ENCODE data around the gene NR6A1.

Gene NR6A1

DNA sequence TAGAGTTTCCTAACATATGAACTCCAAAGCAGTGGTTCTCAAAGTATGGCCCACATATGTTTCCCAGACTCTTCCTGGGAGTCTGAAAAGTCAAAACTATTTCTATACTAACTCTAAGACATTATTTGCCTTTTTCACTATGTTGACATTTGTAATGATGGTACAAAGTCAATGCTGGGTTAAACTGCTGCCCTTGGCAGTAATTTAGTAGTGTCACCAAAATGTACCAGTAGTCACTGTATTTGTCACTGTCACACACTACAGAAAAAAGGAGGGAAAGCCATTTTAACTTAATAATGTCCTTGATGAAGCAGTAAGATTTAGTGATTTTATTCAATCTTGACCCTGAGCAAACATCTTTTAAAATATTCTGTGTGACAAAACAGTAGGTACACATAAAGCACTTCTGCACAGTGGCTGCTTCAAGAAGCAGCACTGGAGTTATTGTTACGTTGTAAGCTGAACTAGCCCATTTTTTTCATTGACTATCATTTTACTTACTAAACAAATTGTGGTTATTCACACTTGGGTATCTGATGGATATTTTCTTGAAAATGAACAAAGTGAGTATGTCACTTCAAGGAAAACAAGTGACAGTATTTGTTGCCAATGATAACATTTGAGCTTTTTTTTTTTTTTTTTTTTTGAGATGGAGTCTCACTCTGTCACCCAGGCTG lies 90.3 kb downstream of the NR6A1 start:
- DNase-seq, result no peak

DNA sequence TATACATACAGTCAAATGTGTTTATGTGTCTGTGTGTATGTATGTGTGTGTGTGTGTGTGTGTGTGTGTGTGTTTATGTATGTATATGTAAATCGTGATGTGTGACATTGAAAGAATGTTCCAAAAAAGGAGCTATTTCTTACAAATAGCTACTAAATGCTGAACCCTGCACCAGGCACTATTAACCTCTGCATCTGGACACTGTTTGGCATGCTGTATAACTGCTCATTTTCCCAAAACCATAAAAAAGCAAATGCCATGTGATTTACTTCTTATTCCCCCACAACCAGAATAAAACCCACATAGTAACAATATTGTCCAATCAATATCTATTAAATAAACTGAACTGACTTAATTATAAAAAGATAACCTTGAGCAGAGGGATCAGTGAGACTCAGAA lies 91.1 kb downstream of the NR6A1 start:
- DNase-seq, result no peak

DNA sequence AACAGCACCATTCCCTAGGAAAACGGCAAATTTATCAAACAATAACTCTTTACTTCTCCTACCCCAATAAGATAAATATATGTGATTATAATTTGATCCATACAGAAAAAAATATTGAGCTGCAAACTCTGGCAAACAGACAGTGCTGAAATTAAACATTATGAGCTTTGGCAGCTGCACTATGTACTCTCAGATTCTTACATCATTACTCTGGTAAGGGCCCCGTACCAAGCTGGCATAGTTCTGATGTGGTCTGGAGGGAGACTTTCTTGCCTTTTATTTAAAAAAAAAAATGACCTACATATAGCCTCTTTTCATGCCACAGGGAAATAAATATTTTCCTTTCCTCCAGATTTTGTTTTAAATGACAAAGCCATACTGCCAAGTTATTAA lies 95.0 kb downstream of the NR6A1 start:
- DNase-seq, result no peak

DNA sequence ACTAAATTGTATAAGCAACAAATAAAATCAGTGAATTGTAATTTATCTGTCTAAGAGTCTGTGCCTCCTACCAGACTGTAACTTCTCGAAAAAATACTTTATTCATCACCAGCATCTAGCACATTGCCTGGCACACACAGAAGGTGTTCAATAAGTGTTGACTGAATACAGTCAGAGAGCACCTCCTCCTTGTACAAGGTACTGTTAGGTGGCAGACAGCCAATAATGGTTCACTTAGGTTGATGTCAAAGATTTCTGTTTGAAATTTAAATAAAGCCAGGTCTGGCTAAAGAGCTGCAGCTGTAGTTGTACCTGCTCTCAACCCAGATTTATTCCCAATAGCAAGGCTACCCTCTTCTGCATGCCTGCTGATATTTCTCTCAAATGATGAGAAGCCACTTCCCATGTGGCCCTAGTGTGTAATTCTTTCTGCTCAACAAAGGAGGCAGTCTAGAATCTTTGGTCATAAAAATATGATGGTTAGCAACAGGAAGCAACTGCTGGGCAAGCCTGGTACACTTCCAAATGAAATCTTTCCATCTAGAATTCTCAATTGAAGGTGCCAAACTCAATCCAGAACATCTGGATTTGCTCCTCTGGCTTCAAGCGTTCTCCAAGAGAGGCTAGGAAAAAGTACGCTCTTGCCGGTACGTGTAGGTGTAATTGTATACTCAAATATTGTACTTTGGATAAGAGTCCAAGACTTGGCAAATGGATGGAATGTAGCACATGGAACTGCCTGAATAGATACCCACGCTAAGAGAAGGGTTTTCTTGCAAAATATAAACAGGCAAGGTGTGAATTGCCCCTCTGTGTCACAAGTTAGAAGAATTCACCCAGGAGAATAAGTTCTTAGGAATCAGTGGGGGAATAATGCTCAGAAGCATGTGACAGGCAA lies 95.6 kb downstream of the NR6A1 start:
- DNase-seq, result no peak

DNA sequence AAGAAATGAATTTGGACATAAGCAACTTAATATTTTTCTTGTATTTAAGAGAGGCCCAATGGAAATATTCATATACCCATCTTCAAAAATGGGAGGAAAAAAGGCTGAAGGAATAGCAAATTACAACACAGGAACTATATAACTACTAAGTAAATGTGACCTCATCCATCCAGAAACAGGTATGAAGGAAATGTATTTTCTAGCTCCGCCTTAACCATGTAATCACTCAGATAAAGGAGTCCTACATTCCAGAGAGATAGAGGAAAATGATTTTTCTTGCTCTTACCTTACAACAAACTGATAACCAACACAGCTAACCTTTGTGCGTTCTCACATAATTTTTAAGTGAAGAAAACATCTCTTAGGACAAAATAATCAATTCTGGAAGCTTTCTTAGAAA lies 96.5 kb downstream of the NR6A1 start:
- no peak for DNase-seq

DNA sequence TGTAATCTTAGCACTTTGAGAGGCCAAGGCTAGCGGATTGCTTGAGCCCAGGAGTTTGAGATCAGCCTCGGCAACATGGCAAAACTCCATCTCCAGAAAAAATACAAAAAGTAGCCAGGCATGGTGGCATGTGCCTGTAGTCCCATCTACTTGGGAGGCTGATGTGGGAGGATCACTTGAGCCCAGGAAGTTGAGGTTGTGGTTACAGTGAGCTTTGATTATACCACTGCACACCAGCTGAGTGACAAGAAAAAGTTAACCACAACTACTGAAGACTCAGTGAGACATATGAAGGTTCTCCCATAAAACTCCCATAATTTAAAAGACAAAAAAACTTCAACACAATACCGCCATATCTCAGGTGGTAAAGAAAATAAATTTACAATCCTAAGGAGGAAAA lies 98.0 kb downstream of the NR6A1 start:
- DNase-seq, result no peak

DNA sequence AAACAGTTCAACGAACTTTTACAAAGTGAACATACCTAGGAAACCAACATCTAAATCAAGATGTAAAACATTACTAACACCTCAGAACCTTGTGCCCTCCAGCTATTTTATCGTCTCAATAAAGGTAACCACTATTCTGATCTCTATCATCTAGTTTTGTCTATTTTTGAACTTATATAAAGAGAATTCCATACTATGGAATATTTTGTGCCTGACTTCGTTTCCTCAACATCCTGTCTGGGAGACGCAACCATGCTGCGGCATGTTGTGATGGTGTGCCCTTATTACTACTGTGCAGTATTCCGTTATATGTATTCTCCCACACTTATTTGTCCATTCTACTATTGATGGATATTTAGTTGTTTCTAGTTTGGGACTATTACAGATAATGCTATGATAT lies 99.2 kb downstream of the NR6A1 start:
- DNase-seq, result no peak

DNA sequence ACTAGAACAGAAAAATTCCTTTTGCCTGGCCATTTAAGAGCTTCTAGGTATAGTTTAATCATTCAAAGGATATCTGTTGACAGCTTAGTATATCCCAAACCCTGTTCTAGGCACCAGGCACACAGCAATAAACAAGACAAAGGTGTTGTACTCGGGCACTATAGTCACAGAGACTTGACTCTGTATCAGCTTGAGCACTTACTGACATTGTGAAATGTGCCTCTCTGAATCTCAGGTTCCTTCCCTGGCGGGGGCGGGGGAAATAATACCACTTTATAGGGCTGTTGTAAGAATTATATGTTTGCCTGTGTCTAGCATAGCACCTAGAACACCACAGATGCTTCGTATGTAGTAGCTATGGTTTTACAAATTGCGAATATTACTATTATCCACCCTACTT lies 104.5 kb downstream of the NR6A1 start:
- DNase-seq, result no peak

DNA sequence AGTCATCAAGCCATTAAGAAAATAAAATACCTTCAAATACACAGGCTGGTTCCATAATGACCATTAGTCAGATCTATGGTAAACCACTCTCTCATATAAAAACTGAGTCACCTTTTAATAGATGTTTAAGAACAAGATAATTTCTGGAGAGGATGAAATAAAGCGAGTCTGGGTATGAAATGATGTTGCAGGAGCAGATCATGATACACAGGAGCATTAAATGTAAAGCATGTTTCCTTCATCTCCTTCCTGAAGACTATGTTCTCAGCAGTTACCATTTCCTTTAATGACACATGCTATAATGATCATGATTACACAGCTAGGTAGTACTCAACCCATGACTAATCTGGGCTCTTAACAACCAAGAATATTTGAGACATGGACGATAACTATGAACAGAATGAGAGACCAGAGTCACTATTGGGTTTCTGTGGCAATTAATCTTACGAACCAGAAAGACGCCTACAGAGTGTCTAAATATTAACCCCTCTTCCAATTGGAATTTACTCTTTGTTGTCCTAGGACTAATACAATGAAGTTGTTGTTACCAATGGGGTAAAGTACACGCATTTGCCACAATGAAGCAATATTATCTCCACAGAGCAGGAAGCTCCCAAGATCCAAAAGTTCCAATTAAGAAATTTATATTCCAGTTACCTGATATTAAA lies 105.6 kb downstream of the NR6A1 start:
- no peak for DNase-seq

DNA sequence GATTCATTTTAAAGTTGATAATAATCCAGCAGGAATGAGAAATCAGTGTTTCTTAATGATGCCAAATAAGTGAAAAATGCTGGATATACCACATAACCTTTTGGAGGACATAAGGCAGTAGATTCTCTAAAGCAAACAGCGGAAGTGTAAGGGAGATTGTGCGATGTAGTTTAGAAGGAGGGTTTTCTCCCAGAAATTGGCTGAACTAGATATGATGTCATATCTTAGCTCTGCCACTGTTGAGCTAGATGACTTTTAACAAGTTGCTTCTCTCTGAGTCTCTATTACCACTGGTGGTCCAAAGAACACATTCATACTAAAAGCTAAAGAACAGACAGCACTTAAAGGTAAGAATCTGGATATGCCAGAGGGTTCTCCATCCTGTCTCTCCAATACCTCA lies 107.0 kb downstream of the NR6A1 start:
- no peak for DNase-seq

DNA sequence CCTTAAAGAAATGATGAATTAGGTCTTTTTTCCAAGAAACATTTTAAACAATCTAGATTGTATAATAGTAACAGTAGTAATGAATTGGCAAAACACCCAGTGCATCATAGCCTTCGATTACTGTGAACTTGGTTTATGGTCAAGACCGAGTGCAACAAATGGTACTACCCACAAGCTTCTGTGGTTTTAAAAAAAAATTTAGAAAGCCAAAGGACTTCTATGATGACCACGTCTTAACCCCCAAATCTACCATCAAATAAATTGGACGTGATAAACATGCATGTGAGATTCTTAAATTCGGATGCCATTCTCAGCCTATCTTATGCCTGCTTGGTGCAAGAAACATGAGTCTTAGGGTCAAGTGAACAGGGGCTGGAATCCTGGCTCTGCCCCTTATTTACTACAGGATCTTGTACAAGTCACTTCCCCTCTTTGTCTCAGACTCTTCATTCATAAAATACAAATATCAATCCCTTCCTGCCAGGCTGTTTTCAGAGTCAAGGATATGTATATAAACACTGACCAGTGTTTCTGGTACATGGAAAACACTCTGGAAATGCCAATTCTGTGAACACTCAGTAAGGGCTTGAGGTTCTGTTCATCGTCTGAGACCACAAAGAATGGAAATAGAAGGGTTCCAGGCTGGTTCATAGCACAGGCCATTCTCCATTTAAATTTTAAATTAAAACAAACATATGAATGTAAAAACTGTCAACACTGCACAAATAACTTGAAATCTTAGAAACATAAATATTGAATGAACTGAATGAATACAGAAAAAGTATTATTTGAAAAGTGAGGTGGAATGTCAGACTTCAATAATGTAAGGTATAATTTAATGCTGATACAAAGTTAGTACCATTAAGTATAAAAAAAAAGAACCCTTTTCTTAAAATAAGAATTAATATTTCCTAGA lies 107.8 kb downstream of the NR6A1 start:
- no peak for DNase-seq

DNA sequence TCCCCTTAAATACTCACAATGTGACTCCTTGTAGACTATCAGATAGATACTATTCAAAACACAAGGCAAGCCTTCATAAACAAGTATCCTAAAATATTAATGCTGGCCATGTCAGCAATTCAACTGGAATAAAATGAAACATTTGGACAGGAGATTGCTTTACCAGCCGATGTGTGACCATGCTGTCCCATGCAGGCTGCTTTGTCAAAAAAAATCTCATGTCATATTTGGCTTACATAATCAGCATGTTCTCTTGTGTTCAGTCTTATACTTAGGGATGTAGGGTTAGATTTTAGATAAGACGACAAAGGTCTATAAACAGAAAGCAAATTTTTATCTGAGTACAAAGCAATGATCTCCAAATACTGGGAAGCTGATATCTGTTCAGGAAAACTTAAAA lies 108.5 kb downstream of the NR6A1 start:
- DNase-seq, result no peak

DNA sequence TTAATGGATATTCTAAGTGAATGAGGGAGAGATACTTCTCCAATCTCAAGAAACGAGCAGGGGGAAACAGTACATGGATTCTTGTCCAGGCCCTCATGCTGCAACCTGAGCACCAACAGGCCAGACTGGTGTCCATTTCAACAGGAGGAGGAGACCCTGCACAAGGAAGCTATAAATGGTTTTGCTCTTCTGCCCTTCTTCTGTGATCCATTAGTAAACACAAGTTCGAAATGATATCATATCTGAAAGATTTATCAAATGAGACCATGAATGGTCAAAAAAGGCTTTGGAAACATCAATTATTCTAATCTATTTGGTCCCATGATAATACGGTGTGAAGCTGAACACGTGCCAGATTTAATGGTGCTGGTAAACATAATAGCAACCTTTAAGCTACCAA lies 109.8 kb downstream of the NR6A1 start:
- DNase-seq, result no peak

DNA sequence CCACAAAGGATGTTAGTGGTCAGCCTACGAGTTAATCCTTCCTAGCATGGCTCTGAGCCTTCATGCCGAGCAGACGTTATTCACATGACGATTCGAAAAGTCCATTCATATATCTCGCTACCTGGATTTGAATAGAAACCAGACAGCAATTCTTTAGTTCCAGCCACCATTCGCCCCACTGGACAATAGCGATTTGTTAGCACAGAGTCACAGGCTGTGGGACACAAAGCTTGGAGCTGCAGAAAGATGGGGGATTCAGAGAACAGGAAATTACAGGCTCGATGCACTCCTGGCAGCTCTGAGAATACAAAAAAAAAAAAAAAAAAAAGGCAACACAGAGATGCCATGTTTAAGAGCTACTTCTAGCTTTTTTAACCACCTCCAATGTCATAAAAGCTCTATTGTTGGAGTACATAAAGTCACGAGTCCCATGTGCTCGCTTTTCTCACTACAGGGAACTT lies 110.7 kb downstream of the NR6A1 start:
- DNase-seq, result no peak

DNA sequence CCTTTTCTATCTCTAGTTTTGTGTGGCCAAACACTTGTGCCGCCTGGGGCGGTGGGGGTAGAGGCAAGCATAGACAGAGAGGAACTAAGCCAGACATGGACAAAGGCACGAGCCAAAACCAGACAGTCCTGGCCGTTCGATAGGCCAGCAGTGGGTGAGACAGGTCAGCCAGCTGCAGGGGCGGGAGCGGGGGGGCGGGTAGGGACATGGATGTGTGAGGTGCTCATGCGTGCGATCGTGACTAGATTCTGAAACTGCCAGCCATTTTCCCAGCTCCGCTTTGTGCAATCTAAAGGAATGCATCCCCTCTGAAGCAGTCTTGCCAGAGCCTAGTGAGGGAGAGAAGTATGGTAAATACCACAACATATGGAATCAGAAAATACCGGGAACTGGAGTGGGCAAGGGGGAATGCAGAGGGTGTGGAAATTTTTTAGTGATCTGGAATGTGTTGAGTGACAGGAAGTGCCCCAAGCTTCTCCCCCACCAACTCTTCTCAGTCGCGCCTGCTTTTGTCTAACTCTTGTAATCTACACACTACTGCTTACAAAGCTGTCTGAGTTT lies 111.9 kb downstream of the NR6A1 start:
- DNase-seq, result peak; percentile 29 to 59

DNA sequence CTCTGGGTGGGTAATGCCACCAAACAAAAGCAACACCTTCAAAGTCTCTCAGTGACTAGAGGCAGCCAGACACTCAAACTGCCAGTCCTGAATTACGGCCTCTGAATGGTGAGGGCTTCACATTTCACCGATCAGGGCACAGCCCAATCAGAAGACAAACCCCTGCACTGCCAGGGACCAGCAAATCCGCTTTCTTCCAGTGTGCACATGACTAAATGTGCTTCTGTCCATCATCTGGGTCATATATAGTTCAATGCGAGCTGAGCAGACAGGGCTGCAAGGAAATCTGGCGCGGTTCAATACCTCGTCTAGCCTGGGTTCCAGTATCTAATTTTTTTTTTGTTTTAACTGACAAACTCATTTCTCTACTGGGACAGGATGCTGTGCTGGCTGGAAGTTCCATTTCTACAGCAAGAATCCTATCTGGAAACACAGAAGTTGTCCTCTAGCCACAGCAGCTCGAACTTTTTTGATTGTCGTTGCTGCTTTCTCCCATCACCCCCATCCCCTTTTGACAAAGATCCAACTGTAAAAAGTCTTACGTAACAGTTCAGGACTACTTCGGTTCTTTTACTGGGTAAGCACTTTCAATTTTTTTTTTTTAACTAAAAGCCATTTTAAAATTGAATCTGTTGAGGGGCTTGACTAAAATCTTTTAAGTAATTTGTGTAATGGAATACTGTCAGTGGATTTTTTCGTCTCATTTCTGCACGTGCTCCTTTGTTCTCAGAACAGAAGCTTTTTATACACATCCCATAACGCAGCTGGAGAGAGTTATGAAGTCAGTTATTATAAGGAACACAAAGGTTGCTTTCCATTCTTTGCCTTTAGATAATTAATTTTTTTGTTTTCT lies 112.7 kb downstream of the NR6A1 start:
- DNase-seq, result peak; percentile 52 to 58

DNA sequence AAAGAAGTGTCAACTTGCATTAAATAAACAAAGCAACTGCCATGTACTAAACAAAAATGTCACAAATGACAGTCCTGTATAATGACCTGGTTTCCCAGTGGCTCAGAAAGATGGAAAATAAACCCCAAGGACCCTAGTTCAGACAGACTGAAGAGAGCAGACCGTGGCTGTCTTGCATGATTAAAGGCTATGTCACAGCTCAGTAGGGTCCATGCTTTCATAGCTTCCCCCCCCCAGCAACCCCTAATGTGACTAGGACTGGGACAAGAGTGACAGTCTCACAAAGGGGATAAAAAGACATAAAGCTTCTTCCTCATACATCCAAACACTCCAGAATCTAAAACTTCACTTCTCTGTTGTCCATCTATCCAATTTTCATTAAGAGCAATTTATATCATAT lies 113.6 kb downstream of the NR6A1 start:
- no peak for DNase-seq

DNA sequence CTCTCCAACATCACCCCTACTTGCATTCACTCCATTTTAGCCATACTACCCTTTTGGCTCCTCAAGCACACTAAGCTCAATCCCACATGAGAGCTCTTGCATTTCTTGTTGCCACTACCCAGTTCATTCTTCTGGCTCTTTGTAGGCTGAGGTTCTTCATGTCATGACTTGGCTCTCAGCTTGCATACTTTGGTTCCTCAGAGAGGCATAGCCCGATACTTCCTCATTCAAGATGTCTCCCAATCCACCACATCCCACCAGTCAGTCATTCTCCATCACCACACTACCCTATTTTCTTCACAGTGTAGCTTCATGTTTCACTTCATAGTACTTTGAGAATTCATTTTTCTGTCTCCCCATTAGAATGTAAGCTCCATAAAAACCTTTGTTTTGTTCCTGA lies 116.7 kb downstream of the NR6A1 start:
- DNase-seq, result no peak

DNA sequence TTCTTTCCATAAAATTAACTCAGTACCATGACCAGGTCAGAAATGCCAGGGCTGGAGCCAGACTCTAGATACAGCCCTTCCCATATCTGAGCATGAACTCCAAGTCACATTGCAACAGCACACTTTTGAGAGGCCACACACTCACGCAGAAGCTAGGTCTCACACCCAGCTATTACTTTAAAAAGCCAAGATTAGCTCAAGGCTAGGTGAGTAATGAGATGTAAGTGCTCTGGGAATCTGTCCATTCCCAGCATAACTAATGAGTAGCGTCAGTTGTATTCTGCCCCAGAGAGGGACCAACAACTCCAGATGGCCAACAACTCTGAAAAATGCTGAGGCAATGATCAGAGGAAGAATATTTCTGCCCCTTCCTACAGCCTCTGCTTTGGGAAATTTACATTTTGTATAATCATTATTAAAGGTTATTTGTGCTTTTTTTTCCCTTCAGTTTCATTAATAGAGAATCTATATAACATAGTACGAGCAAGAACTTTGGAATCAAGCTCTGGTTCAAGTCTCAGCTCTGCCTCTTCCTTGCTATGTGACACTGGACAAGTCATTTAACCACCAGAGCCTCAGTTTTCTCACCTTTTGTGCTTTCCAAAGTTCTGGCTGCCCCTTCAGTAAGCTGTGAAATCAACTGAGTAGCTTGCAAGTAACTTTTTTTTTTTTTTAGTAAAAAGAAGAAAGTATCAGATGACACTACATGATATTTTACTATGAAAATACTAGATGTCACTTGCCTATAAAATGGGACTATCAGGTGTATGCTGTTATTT lies 118.3 kb downstream of the NR6A1 start:
- no peak for DNase-seq

DNA sequence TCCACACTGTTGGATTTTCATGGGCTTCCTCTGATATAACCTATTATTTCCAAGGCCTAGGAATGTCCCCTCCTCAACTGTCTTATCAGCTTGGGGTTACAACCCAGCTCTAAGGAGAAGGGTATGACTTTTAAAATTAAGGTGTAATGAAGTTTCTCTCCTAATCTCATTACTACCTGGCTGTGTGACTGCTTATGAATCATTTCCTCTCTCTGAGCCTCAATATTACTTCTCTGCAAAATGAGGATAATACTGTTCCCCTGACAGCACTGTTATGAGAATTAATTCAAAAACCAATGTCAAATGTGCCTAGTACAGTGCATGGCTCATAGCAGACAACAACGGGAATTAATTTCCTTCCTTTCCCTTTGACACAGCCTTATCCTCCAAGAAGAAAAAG lies 118.9 kb downstream of the NR6A1 start:
- DNase-seq, result no peak

DNA sequence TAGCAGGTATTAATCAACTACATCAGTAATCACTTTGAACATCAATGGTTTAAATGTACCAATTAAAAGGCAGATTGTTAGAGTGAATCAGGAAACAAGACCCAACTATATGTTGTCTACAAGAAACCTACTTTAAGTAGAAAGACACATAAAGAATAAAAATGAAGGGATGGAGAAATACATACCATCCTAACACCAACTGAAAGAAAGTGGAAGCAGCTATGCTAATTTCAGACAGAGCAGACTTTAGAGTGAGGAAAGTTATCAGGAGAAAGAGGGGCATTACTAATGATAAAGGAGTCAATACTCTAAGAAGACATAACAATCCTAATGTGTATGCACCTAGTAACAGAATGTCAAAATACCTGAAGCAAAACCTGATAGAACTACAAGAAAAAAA lies 125.8 kb downstream of the NR6A1 start:
- DNase-seq, result no peak

Measured in CD4-positive, alpha-beta T cell treated with Interleukin-1 beta for 1 hour (primary cell).